HepG2 (cell line): Measurements from ENCODE around the gene SUPT4H1. TPM values are rescaled to one million over a fixed set of nuclear protein-coding genes. Genes with fewer than 3 reads are reported as not detected.

Experiments used
- CBX1 ChIP-seq: IDR thresholded peaks from one replicate; pipeline ENCODE4 v1.6.1; 2016; ENCODE audit warnings: antibody characterized with exemption, low read depth
- EED ChIP-seq: sonication (generic); formaldehyde crosslinking; IDR thresholded peaks from 2 replicates; pipeline ENCODE4 v1.5.0; 2020; ENCODE audit warnings: mild to moderate bottlenecking, missing genetic modification reagents
- HCFC1 ChIP-seq: fragments of 150-350 bp; IDR thresholded peaks from 2 replicates; pipeline ENCODE4 v1.6.1; 2014; ENCODE audit warnings: low read depth, low read length
- MAZ ChIP-seq, 2 experiments: sonication (generic) in 1 of 2; formaldehyde crosslinking in 1 of 2; IDR thresholded peaks; 2 replicates each; pipeline versions ENCODE4 v1.5.0 to v1.6.1; 2012 to 2020; ENCODE audit warnings: low read depth in 2 of 2, mild to moderate bottlenecking in 2 of 2, borderline replicate concordance in 1 of 2, improper control_type of control experiment in 1 of 2, low read length in 1 of 2, missing genetic modification reagents in 1 of 2, moderate library complexity in 1 of 2
- TAF15 ChIP-seq: fragments of 200-400 bp; formaldehyde crosslinking; IDR thresholded peaks from one replicate; pipeline ENCODE4 v1.6.1; 2018; ENCODE audit warnings: mild to moderate bottlenecking, low read depth, low read length; ENCODE audit not compliant: poor library complexity, severe bottlenecking
- TBX3 ChIP-seq: fragments of 450-650 bp; IDR thresholded peaks from 2 replicates; pipeline ENCODE4 v1.6.1; 2017; ENCODE audit warnings: antibody characterized with exemption, mild to moderate bottlenecking, inconsistent platforms, borderline replicate concordance
- ZMAT3 ChIP-seq: sonication (generic); formaldehyde crosslinking; conservative IDR thresholded peaks from 2 replicates; pipeline ENCODE4 v1.7.0; 2021; ENCODE audit warnings: missing genetic modification reagents
- polyA plus RNA-seq, 8 experiments: library from polyadenylated mRNA; depleted of rRNA in 3 of 8; stranded (reverse) in 7 of 8; unstranded in 1 of 8; fragments of >200 nt; fragmentation: Illumina TruSeq in 4 of 8; extraction: Trizol in 4 of 8; gene quantifications; 2 replicates each; pipeline versions ENCODE4 v1.2.1 to v1.2.3, GENCODE V29; 2011 to 2016; ENCODE audit warnings: low read depth in 4 of 8, missing spikeins in 1 of 8, mixed read lengths in 1 of 8; ENCODE audit not compliant: insufficient read depth in 1 of 8
- total RNA-seq, 5 experiments: library from RNA; depleted of rRNA; stranded (reverse); fragments of >200 nt; fragmentation: Illumina TruSeq; extraction: Trizol; gene quantifications; 2 replicates each; pipeline ENCODE4 v1.2.3, GENCODE V29; 2016; ENCODE audit warnings: low read depth in 1 of 5
- TF ChIP-seq, protein P1 (sequence below): IDR thresholded peaks from 2 replicates; pipeline ENCODE4 v1.6.1; 2012; ENCODE audit warnings: low read depth, low read length, improper control_type of control experiment
- TF ChIP-seq, protein P2 (sequence below): IDR thresholded peaks from 2 replicates; pipeline ENCODE4 v1.6.1; 2012; ENCODE audit warnings: low read length, improper control_type of control experiment
- TF ChIP-seq, protein P3 (sequence below): sonication (generic); formaldehyde crosslinking; IDR thresholded peaks from 2 replicates; pipeline ENCODE4 v1.5.1; 2020; ENCODE audit warnings: mild to moderate bottlenecking, moderate library complexity, missing genetic modification reagents
- TF ChIP-seq, protein P4 (sequence below): sonication (generic); formaldehyde crosslinking; IDR thresholded peaks from 2 replicates; pipeline ENCODE4 v1.5.0; 2020; ENCODE audit warnings: missing genetic modification reagents, mild to moderate bottlenecking, borderline replicate concordance
- TF ChIP-seq, protein P5 (sequence below): sonication (generic); formaldehyde crosslinking; IDR thresholded peaks from 2 replicates; pipeline ENCODE4 v1.9.0; 2021; ENCODE audit warnings: missing genetic modification reagents, borderline replicate concordance
- TF ChIP-seq, protein P6 (sequence below): sonication (generic); formaldehyde crosslinking; IDR thresholded peaks from 2 replicates; pipeline ENCODE4 v1.4.0; 2020; ENCODE audit warnings: missing genetic modification reagents
- TF ChIP-seq, protein P7 (sequence below): sonication (generic); formaldehyde crosslinking; IDR thresholded peaks from 2 replicates; pipeline ENCODE4 v1.4.0; 2020; ENCODE audit warnings: mild to moderate bottlenecking, missing genetic modification reagents

The SUPT4H1 gene
- total and polyA plus RNA-seq, 2 of the 13 experiments (the other 11 are each of a cell fraction or from before 2014, with no cell fraction given): 155 to 244 TPM

DNA sequence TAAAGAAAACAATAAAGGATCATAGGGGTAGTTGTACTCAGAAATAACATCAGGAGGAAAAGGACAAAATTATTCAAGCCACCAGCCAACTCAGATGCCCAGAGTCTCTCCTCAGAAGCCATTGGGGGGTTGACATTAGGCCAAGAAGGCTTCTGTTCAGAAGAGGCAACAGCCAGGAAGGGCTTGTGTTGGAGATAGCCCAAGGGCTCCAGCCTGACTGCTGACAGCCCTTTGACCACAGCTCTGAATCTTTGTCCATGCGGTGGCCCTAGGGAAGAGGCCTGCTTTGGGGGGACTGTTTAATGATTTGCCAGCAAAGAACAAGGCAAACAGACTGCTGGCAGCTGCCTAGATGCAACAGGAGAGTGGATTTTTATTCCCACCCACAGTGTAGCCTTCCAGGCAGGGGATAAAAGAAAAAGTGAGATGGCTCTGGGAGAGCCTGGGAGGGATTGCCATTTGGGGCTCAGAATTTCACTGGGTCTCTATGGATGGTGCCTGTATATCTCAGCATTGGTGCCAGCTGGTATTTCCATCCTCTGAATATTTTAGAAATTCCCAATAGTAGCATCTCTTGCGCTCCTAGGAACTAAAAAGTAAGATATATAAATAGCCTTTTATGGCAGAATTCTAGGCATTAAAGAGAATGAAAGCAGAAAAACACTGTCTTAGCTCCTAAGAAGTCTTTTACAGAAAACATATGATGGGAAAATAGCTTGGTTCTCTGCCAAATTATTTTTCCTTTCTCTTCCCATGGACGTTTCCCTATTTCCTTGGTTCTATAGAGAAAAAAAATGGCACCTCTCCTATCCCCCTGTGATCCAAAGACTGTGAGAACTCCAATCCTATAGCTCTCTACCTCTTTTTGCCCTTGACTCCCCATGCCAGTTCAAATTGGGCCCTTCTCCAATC is 29.4 kb upstream of the SUPT4H1 start (continued):
- TF ChIP-seq, protein P1, sequence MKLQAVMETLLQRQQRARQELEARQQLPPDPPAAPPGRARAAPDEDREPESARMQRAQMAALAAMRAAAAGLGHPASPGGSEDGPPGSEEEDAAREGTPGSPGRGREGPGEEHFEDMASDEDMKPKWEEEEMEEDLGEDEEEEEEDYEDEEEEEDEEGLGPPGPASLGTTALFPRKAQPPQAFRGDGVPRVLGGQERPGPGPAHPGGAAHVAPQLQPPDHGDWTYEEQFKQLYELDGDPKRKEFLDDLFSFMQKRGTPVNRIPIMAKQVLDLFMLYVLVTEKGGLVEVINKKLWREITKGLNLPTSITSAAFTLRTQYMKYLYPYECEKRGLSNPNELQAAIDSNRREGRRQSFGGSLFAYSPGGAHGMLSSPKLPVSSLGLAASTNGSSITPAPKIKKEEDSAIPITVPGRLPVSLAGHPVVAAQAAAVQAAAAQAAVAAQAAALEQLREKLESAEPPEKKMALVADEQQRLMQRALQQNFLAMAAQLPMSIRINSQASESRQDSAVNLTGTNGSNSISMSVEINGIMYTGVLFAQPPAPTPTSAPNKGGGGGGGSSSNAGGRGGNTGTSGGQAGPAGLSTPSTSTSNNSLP: peak; percentile 90
- TF ChIP-seq, protein P2, sequence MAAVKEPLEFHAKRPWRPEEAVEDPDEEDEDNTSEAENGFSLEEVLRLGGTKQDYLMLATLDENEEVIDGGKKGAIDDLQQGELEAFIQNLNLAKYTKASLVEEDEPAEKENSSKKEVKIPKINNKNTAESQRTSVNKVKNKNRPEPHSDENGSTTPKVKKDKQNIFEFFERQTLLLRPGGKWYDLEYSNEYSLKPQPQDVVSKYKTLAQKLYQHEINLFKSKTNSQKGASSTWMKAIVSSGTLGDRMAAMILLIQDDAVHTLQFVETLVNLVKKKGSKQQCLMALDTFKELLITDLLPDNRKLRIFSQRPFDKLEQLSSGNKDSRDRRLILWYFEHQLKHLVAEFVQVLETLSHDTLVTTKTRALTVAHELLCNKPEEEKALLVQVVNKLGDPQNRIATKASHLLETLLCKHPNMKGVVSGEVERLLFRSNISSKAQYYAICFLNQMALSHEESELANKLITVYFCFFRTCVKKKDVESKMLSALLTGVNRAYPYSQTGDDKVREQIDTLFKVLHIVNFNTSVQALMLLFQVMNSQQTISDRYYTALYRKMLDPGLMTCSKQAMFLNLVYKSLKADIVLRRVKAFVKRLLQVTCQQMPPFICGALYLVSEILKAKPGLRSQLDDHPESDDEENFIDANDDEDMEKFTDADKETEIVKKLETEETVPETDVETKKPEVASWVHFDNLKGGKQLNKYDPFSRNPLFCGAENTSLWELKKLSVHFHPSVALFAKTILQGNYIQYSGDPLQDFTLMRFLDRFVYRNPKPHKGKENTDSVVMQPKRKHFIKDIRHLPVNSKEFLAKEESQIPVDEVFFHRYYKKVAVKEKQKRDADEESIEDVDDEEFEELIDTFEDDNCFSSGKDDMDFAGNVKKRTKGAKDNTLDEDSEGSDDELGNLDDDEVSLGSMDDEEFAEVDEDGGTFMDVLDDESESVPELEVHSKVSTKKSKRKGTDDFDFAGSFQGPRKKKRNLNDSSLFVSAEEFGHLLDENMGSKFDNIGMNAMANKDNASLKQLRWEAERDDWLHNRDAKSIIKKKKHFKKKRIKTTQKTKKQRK: no peak
- no peak for TF ChIP-seq HCFC1
- TF ChIP-seq, protein P3, sequence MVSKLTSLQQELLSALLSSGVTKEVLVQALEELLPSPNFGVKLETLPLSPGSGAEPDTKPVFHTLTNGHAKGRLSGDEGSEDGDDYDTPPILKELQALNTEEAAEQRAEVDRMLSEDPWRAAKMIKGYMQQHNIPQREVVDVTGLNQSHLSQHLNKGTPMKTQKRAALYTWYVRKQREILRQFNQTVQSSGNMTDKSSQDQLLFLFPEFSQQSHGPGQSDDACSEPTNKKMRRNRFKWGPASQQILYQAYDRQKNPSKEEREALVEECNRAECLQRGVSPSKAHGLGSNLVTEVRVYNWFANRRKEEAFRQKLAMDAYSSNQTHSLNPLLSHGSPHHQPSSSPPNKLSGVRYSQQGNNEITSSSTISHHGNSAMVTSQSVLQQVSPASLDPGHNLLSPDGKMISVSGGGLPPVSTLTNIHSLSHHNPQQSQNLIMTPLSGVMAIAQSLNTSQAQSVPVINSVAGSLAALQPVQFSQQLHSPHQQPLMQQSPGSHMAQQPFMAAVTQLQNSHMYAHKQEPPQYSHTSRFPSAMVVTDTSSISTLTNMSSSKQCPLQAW (CRISPR knock-in tag): peak; percentile 100
- TF ChIP-seq EED (CRISPR knock-in tag): no peak
- TF ChIP-seq, protein P4, sequence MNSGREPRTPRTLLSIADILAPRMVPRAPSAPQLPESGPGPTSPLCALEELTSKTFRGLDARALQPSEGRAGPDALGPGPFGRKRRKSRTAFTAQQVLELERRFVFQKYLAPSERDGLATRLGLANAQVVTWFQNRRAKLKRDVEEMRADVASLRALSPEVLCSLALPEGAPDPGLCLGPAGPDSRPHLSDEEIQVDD (CRISPR knock-in tag): no peak
- no peak; the same call in 1 of the 2 replicates for TF ChIP-seq MAZ (IDR thresholded peaks at IDR 0.05; ENCODE audit: borderline replicate concordance, low read depth, low read length)
- peak; percentile 79 for TF ChIP-seq MAZ (CRISPR knock-in tag; IDR thresholded peaks at IDR 0.05; ENCODE audit: low read depth)
- TF ChIP-seq ZMAT3 (CRISPR knock-in tag): peak; percentile 40; the same call in 1 of the 2 replicates
- TF ChIP-seq CBX1: peak; percentile 87
- TF ChIP-seq TBX3: no peak; the same call in 1 of the 2 replicates
- no peak for TF ChIP-seq TAF15
- TF ChIP-seq, protein P5, sequence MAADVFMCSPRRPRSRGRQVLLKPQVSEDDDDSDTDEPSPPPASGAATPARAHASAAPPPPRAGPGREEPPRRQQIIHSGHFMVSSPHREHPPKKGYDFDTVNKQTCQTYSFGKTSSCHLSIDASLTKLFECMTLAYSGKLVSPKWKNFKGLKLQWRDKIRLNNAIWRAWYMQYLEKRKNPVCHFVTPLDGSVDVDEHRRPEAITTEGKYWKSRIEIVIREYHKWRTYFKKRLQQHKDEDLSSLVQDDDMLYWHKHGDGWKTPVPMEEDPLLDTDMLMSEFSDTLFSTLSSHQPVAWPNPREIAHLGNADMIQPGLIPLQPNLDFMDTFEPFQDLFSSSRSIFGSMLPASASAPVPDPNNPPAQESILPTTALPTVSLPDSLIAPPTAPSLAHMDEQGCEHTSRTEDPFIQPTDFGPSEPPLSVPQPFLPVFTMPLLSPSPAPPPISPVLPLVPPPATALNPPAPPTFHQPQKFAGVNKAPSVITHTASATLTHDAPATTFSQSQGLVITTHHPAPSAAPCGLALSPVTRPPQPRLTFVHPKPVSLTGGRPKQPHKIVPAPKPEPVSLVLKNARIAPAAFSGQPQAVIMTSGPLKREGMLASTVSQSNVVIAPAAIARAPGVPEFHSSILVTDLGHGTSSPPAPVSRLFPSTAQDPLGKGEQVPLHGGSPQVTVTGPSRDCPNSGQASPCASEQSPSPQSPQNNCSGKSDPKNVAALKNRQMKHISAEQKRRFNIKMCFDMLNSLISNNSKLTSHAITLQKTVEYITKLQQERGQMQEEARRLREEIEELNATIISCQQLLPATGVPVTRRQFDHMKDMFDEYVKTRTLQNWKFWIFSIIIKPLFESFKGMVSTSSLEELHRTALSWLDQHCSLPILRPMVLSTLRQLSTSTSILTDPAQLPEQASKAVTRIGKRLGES: peak; percentile 88; the same call in 1 of the 2 replicates
- TF ChIP-seq, protein P6, sequence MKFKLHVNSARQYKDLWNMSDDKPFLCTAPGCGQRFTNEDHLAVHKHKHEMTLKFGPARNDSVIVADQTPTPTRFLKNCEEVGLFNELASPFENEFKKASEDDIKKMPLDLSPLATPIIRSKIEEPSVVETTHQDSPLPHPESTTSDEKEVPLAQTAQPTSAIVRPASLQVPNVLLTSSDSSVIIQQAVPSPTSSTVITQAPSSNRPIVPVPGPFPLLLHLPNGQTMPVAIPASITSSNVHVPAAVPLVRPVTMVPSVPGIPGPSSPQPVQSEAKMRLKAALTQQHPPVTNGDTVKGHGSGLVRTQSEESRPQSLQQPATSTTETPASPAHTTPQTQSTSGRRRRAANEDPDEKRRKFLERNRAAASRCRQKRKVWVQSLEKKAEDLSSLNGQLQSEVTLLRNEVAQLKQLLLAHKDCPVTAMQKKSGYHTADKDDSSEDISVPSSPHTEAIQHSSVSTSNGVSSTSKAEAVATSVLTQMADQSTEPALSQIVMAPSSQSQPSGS (CRISPR knock-in tag): peak; percentile 91
- TF ChIP-seq, protein P7, sequence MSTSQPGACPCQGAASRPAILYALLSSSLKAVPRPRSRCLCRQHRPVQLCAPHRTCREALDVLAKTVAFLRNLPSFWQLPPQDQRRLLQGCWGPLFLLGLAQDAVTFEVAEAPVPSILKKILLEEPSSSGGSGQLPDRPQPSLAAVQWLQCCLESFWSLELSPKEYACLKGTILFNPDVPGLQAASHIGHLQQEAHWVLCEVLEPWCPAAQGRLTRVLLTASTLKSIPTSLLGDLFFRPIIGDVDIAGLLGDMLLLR: no peak
